HG02763 (cell line): ENCODE data around the gene SLC25A21.

Source experiments
- ATAC-seq: cut with Tn5 transposase; IDR thresholded peaks from one replicate; pipeline ENCODE4 v1.9.1; 2021; ENCODE audit warnings: mild to moderate bottlenecking, moderate library complexity; ENCODE audit not compliant: unreplicated experiment

The SLC25A21 gene

DNA sequence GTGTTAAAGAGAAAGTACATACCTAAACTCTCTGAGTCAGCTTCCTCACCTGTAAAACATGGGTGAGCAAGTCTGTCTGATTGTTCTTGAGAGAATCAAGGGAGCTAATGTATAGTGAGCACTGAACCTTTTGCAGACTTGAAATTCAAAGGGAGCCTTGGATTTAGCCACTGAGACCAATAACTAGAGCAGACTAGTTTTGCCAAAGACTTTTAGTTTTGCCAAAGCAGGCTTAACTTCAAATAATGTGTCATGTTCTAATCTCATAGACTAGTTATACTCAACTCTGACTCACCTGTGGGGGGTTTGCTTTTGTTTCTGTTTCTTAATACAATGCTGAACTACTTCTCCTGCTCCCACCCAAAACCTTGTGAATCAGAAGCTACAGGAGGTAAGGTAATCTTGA, 123.7 kb downstream of the SLC25A21 start:
- no peak for ATAC-seq

DNA sequence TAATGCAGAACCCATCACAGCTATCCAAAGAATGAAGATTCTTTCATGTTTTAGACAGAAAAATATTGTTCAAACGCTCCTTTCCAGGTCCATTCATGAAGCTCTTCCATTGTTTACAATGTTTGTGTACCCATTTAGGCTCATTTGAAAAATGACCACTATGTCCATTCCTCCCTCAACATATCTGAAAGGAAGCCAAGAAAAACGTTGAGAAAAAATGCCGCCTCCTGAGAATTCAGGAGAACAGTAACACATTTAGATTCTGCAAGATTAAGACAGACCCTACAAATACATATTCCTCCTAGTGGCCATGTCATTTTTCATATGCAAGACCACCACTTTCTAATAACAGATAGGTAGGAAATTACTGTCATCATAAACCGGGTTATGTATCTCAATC, 124.4 kb downstream of the SLC25A21 start:
- ATAC-seq = no peak

- no peak for ATAC-seq
Measured at GRCh38 chr14:37047226-37047625, 125.2 kb downstream of the SLC25A21 start.

GRCh38 chr14:37046815-37047214, 125.6 kb downstream of the SLC25A21 start:
- ATAC-seq = no peak

DNA sequence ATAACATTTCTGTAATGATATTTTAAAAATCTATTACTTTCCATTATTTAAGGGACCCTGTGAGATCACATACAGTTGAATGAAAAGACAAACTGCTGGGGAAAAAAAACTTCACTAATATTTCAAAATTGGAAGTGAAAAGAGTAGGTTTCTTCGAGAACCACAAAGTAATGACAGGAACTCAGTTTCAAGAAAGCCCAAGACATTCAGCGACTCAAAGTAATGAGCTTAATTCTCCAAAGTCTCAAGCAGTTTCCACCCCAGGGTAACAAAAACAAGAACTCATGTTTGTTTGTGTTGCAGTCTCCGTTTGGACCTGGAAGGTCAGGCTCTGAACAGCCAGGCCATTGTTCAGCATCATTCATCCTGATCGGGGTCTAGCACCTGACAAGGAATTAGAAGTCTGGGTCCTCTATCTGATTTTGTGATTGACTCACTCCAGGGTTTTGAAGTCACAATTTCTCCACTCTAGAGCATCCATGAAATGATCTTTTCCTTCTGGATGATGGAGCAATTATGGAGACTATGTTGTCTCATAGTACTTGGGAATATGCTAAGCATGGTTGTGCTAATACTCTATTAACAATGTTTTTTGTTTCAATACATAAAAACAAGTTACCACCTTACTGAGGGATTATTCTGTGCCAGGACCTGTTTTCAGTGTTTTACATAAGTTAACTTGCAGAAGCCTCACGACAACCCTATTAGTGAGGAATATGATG, 126.9 kb downstream of the SLC25A21 start:
- no peak for ATAC-seq

DNA sequence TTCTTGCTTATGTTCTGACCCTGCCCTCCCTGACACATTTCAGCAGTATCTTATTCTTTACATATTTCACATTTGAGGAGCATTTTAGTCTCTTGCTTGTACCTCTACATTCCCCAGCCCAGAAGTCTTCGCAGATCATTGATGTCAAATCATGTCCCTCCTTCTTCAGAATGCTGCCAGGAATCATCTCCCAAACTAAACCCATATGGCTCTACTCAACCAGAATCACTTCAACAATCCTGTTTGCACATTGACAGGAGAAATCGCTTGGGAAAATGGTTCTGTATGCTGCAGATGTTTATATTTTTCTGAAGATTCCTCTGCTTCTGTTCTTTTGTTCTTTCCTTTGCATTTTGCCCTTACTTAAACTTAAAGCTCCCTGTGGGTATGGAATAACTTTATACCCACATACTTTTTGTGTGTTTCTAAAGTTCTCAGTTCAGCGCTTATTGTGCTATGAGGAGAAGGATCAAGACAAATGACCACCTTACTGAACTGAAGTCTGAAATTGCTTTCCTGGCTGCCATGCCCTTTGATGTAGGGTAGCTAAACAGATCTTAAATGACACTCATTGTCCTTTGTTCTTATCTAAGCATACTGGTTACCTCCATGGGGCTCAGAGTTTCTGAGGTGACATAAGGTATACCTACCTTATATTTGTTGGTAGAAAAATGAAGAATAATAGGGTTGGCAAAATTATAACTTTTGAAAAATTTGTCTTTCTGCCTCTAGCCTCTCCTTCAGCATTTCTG, 134.6 kb downstream of the SLC25A21 start:
- ATAC-seq = no peak

- no peak for ATAC-seq
Measured at GRCh38 chr14:37036669-37037341, 135.6 kb downstream of the SLC25A21 start.

DNA sequence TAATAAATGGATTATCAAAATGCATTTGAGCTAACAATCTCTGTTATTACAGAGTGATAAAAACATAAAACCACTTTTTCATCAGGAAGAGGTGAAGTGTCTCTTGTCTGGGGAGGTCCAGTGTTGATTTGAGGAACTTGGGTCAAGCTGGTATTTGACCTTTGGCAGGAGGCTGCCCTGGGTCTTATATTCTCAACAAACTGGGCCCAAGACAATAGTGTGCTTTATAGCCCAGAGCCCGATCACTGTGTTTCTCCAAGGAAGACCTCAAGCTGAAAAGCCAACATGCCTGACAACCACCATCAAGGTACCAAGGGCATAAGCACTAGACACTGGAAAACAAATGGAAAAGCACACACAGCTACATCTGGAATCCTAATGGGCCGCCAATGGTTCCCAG, 137.0 kb downstream of the SLC25A21 start:
- no peak for ATAC-seq

DNA sequence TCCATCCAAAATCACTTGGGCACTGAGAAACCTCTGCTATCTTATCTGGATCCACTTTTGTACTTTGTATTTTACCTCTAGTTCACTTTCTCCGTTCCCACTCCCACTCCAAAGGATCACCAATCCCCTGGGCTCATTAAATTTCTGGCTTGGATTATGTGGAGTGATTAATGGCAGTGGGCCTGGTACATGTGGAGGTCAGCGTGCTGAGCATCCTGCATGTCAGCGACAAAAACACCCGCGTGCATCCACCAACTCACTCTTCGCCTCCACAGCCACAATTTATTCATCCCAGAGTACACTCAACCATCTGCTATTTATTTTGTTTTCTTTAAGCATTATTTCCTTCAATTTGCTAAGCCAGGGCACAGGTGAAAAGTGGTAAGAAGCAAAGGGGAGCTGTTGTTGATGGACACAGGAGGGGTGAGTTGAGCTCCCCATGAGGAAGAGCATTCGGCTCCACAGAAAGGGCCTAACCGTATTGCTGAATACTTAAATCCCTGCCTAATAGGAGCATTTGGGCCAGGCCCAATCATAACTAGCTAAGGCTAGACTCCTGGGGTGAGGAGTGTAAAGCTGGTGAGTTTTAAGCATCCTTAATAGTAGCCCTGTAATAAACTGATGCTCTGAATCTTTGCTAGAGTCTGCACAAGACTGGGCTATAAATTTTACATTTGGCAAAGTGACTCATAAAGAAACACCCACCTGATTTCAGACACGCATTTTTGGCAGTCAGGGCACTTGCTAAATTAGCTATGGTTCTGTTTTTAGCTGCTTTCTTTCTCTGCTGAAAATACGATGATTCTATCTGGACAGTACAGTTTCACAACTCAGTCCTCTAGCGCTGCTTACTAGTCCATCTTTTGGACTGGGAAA, 137.8 kb downstream of the SLC25A21 start:
- no peak for ATAC-seq

- no peak for ATAC-seq
Measured at GRCh38 chr14:37032863-37033262, 139.5 kb downstream of the SLC25A21 start.

DNA sequence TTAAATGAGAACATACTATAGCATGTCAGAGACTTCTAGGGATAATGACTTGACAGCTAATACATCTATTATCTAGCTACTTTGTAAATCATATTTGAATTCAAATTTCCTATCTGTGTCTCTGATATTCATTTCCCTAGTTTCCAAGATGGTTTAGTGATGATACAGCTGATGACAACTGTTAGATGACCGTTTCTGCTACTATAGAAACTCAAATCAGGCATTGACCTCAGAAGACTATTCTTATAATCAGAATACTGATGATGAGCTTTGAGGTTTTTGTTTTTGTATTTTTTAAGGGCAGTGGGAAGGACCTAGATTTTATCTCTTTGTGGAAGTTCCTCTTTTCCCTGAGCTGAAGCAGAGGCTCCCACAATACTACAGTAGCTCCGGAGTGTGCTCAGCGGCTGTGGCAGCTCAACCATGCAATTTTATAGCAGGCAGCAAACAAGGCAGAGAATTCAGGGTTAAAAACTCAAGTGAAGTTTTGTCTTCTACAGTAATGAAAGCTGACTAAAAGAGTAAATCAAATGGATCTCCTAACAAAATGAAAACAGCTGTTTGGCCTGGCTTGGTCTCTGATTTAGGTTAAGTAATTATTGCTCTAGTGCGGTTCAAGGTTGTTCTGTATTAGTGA, 145.1 kb downstream of the SLC25A21 start:
- no peak for ATAC-seq

- no peak for ATAC-seq
Measured at GRCh38 chr14:37023875-37024565, 148.4 kb downstream of the SLC25A21 start.

- no peak for ATAC-seq
Measured at GRCh38 chr14:37021390-37021789, 151.0 kb downstream of the SLC25A21 start.

GRCh38 chr14:37019488-37019887, 152.9 kb downstream of the SLC25A21 start:
- ATAC-seq = no peak

DNA sequence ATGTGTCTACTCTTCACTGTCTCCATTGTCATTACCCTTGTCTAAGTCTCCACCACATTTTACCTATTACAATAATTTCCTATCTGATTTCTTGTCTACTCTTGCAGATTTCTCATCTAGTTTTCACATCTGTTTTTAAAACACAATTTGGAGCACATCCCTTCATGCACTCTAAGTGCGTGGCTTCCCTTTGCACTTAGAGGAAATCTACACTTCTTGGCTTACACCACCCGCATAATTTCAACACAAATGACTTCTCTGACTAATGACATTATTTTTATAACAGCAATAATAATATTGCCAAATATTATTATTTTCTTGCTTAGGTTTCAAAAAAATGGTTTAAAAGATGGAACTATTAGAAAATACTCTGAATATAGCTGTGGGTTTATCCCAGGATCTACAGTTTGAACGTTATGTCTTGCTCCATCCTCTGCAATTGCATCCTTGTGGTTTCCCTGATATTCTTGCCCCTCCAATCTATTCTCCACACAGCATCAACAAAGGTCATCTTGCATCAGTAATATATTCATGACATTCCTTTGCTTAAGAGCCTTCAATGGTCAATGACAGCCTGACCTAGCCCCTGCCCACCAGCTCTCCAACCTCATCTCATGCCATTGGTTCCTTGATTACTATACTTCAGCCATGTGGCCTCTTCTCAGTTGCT, 153.7 kb downstream of the SLC25A21 start:
- no peak for ATAC-seq

GRCh38 chr14:37013078-37013477, 159.3 kb downstream of the SLC25A21 start:
- no peak for ATAC-seq

DNA sequence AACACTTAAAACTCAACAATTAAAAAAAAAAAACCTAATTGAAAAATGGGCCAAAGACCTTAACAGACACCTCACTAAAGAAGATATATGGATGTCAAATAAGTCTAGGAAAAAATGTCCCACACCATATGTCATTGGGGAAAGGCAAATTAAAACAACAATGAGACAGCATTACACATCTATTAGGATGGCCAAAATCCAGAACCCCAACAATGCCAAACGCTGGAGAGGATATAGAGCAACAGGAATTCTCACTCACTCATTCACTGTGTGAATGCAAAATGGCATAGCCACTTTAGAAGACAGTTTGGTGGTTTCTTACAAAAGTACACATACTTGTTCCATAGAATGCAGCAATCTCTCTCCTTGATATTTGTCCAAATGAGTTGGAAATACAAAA, 173.7 kb downstream of the SLC25A21 start:
- ATAC-seq = no peak

- no peak for ATAC-seq
Measured at GRCh38 chr14:36997843-36998242, 174.6 kb downstream of the SLC25A21 start.

- ATAC-seq = no peak
Measured at GRCh38 chr14:36996857-36997590, 175.4 kb downstream of the SLC25A21 start.
